Endothelial cell of umbilical vein (primary cell): ENCODE results near the gene DAW1. TPM values are rescaled to one million over a fixed set of nuclear protein-coding genes. Genes with fewer than 3 reads are reported as not detected.

Experiments used
- BruUV-seq: library from RNA; stranded (reverse); fragments of 400-500 nt; replicated peaks from 2 replicates; lab custom pipeline; 2021; lab: Mats Ljungman, UMichigan
- CTCF ChIA-PET: fragments of 300-600, 350-600 bp; sonication (Branson Sonifier 250); formaldehyde crosslinking; loops from one replicate; lab custom pipeline; 2021; ENCODE audit warnings: antibody characterized with exemption, inconsistent platforms; lab: Charles Lee
- POLR2A ChIA-PET: fragments of 300-600, 350-600 bp; sonication (Branson Sonifier 250); formaldehyde crosslinking; loops from one replicate; lab custom pipeline; 2021; ENCODE audit warnings: antibody characterized with exemption, inconsistent platforms; lab: Charles Lee
- DNase-seq: peaks from one replicate; pipeline ENCODE4 v3.0.0-alpha.2; 2011; ENCODE audit warnings: low read depth, low spot score
- FAIRE-seq: peaks from 2 replicates; lab custom pipeline; 2011; peaks lifted over from hg19 to GRCh38; lab: Jason Lieb, UNC
- H2AFZ ChIP-seq: 2 replicates; pipeline ENCODE4 v1.6.0; 2012; ENCODE audit warnings: low read depth, low read length, control low read depth, inconsistent platforms
- H3K27ac ChIP-seq: 2 replicates; pipeline ENCODE4 v1.5.1; 2011; ENCODE audit warnings: low read depth, mild to moderate bottlenecking, control low read depth, low read length, moderate library complexity; ENCODE audit not compliant: insufficient read depth
- H3K27me3 ChIP-seq, 2 experiments: 2 replicates each; pipeline versions ENCODE4 v1.6.0 to v1.6.1; 2011; ENCODE audit warnings: low read length in 2 of 2, mixed read lengths in 1 of 2; ENCODE audit not compliant: control insufficient read depth in 2 of 2, insufficient read depth in 2 of 2
- H3K36me3 ChIP-seq, 2 experiments: 2 replicates in 1 of 2; 3 replicates in 1 of 2; pipeline ENCODE4 v1.5.1; 2011; ENCODE audit warnings: low read length in 2 of 2, mild to moderate bottlenecking in 1 of 2, moderate library complexity in 1 of 2; ENCODE audit not compliant: control insufficient read depth in 2 of 2, insufficient read depth in 2 of 2; ENCODE audit errors: extremely low read depth in 1 of 2
- H3K4me1 ChIP-seq: 3 replicates; pipeline ENCODE4 v1.5.1; 2011; ENCODE audit warnings: mild to moderate bottlenecking, low read length; ENCODE audit not compliant: control insufficient read depth, insufficient read depth; ENCODE audit errors: extremely low read depth
- H3K4me2 ChIP-seq: 2 replicates; pipeline ENCODE4 v1.6.1; 2011; ENCODE audit warnings: low read length, control low read depth, mixed read lengths; ENCODE audit not compliant: insufficient read depth
- H3K4me3 ChIP-seq, 3 experiments: fragments of 200-600 bp in 1 of 3; sonication (generic), shearing (Covaris generic) in 1 of 3; replicated peaks in 1 of 3; 2 replicates each; pipeline ENCODE4 v1.5.1; 2011 to 2016; ENCODE audit warnings: control low read depth in 3 of 3, low read length in 3 of 3, mild to moderate bottlenecking in 2 of 3, inconsistent platforms in 1 of 3, low read depth in 1 of 3, moderate library complexity in 1 of 3; ENCODE audit not compliant: insufficient read depth in 1 of 3
- H3K79me2 ChIP-seq: 2 replicates; pipeline ENCODE4 v1.6.0; 2012; ENCODE audit warnings: low read length, inconsistent platforms; ENCODE audit not compliant: control insufficient read depth, insufficient read depth
- H3K9ac ChIP-seq: replicated peaks from 2 replicates; pipeline ENCODE3; 2011; ENCODE audit warnings: low read length, control low read depth; ENCODE audit not compliant: insufficient read depth; ENCODE audit errors: extremely low read depth
- H3K9me1 ChIP-seq: replicated peaks from 3 replicates; pipeline ENCODE4 v1.6.0; 2011; ENCODE audit warnings: mild to moderate bottlenecking, low read length; ENCODE audit not compliant: control insufficient read depth, insufficient read depth; ENCODE audit errors: extremely low read depth
- H3K9me3 ChIP-seq: replicated peaks from 2 replicates; pipeline ENCODE4 v1.5.1; 2012; ENCODE audit warnings: low read length, inconsistent platforms; ENCODE audit not compliant: control insufficient read depth, insufficient read depth
- H4K20me1 ChIP-seq: replicated peaks from 2 replicates; pipeline ENCODE3; 2011; ENCODE audit warnings: mild to moderate bottlenecking, low read length; ENCODE audit not compliant: control insufficient read depth, insufficient read depth; ENCODE audit errors: extremely low read depth
- EZH2 ChIP-seq: IDR thresholded peaks from 2 replicates; pipeline ENCODE4 v1.6.1; 2012; ENCODE audit warnings: borderline replicate concordance, low read depth, mild to moderate bottlenecking, moderate library complexity, low read length, inconsistent platforms; ENCODE audit not compliant: severe bottlenecking
- FOS ChIP-seq: IDR thresholded peaks from 2 replicates; pipeline ENCODE4 v1.6.1; 2011; ENCODE audit warnings: mild to moderate bottlenecking, low read length, moderate library complexity, borderline replicate concordance; ENCODE audit not compliant: insufficient read depth
- GATA2 ChIP-seq: IDR thresholded peaks from 2 replicates; pipeline ENCODE4 v1.7.0; 2011; ENCODE audit warnings: low read depth, mild to moderate bottlenecking, moderate library complexity, mixed read lengths, low read length; ENCODE audit not compliant: insufficient read length, insufficient read depth
- JUN ChIP-seq: IDR thresholded peaks from 2 replicates; pipeline ENCODE4 v1.6.1; 2011; ENCODE audit warnings: borderline replicate concordance, low read depth; ENCODE audit not compliant: insufficient read length, insufficient read depth
- MYC ChIP-seq: IDR thresholded peaks from one replicate; pipeline ENCODE4 v1.6.1; 2011; ENCODE audit warnings: mild to moderate bottlenecking, low read depth, low read length
- POLR2A ChIP-seq: IDR thresholded peaks from 2 replicates; pipeline ENCODE4 v1.6.1; 2012; ENCODE audit warnings: low read depth, mild to moderate bottlenecking, control low read depth, low read length
- POLR2AphosphoS5 ChIP-seq: IDR thresholded peaks from 2 replicates; pipeline ENCODE4 v1.6.1; 2012; ENCODE audit warnings: low read depth, mild to moderate bottlenecking, control low read depth, low read length, moderate library complexity; ENCODE audit not compliant: insufficient read depth
- dilution Hi-C: fragments of 300-500 bp; cut with MboI; formaldehyde crosslinking; loops from one replicate; pipeline ENCODE4 v1.15.0; 2019; ENCODE audit warnings: low sequenced_read_pairs; ENCODE audit not compliant: extremely low pct_ligation_motif_present
- intact Hi-C: fragments of 100-400 bp; cut with micrococcal nuclease; formaldehyde crosslinking; loops from one replicate; pipeline ENCODE4 v1.10.0; 2022
- polyA plus RNA-seq, 4 experiments: library from polyadenylated mRNA; depleted of rRNA in 3 of 4; stranded (reverse) in 3 of 4; unstranded in 1 of 4; fragments of >200 nt; gene quantifications; 2 replicates each; pipeline versions ENCODE4 v1.2.1 to v1.2.3, GENCODE V29; 2011 to 2012; ENCODE audit warnings: missing spikeins in 1 of 4
- total RNA-seq: library from RNA; stranded (reverse); gene quantifications from 2 replicates; pipeline ENCODE4 v1.2.3, GENCODE V29; 2021
- TF ChIP-seq, protein P1 (sequence below), 2 donors: IDR thresholded peaks; 1 replicate in 1 of 2; 2 replicates in 1 of 2; pipeline ENCODE4 v1.5.1; 2011; ENCODE audit warnings: low read length in 2 of 2, mild to moderate bottlenecking in 2 of 2, moderate library complexity in 2 of 2, control low read depth in 1 of 2, inconsistent platforms in 1 of 2, low read depth in 1 of 2; ENCODE audit not compliant: insufficient read depth in 1 of 2; ENCODE audit errors: extremely low read depth in 1 of 2
- TF ChIP-seq, protein P2 (sequence below): IDR thresholded peaks from 2 replicates; pipeline ENCODE4 v1.6.1; 2011; ENCODE audit not compliant: insufficient read depth, insufficient read length

The DAW1 gene
- total and polyA plus RNA-seq, 2 donors (not counting 3 experiments of a cell fraction or from before 2014, with no cell fraction given) = 1.2 to 2.0 TPM

DNA sequence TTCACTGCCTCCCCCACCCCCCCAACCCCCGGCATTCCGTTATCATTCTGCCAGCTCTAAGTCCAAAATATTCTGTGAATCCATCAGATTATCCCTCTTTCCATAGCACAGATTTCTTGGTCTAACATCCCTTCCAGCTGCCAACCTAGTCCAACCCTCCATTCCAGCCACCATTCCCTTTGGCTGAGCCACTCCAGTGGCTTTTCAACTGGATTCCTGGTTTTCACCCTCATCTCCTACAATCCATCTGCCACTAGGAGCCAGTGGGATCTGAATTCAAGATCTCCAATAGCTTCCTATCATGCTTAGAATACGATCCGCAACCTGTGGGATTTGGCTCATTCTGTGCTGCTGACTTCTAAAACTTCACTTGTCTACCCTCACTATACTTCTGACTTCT, 1.2 kb downstream of the DAW1 start:
- dilution Hi-C loops (no loop called here), intact Hi-C loops (no loop called here)
- Histone ChIP-seq H3K4me2 (no peak overlapping the region), H3K4me1 (peaks cover 33% of the 10 kb centered on the region), H4K20me1 (no peaks in the 10 kb centered on the region), H3K79me2 (no peaks in the 10 kb centered on the region), H3K9me1 (no peaks in the 10 kb centered on the region), H3K9me3 (no peaks in the 10 kb centered on the region), H3K27ac (no peak overlapping the region), H3K9ac (no peak overlapping the region), H3K27me3 (no peaks in the 10 kb centered on the region), H3K4me3 (no peak overlapping the region), H3K36me3 (no peaks in the 10 kb centered on the region), H2AFZ (no peak overlapping the region)
- TF ChIP-seq GATA2 (no peak), FOS (no peak), EZH2 (no peak)
- CTCF ChIA-PET = interaction anchor here (0.7 to 5.2 kb wide), 5 partner anchors 11 to 1930 kb away, joined by 3 to 67 read pairs (median 7); no protein-coding TSS in a partner anchor
- DNase-seq = no peak
- no TSS peak for BruUV-seq
- FAIRE-seq = no peak
- POLR2A ChIA-PET = interaction anchor here (0.7 to 1.1 kb wide), 3 partner anchors 10 to 539 kb away, joined by 3 to 7 read pairs (median 4); no protein-coding TSS in a partner anchor

DNA sequence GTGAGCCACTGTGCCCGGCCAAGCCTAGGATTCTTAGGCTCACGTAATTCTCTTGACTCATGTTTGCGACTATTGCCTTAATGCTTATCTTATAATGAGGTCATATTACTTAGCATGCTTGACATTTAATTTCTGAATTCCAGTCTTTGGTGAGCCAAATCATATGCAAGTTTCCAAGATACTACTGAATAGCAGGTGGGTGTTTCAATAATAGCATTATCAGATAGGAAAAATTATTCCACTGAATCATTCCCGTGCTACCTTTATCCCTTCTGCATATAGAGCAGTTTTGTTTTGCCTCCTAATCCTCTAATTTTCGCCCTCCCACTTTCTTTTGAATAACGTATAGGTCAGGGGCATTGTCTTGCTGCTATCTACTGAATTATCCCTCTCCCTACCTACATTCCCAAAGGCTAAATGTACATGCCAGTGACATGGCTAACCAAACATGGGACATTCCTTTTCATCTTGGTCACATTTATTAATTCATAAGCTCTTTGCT, 4.9 kb downstream of the DAW1 start:
- Histone ChIP-seq H3K36me3 (no peaks in the 10 kb centered on the region), H3K9me3 (no peaks in the 10 kb centered on the region), H4K20me1 (no peaks in the 10 kb centered on the region), H3K4me3 (no peak overlapping the region), H3K4me1 (peaks cover 3% of the 10 kb centered on the region), H3K79me2 (no peaks in the 10 kb centered on the region), H2AFZ (no peak overlapping the region), H3K9ac (no peak overlapping the region), H3K27ac (no peak overlapping the region), H3K27me3 (no peaks in the 10 kb centered on the region), H3K9me1 (no peaks in the 10 kb centered on the region), H3K4me2 (no peak overlapping the region)
- intact Hi-C loops (no loop called here), dilution Hi-C loops (no loop called here)
- FAIRE-seq (no peak), DNase-seq (no peak)
- ChIA-PET POLR2A (no interaction called here), CTCF (interaction anchor here (1.0 to 5.1 kb wide), 3 partner anchors 14 to 102 kb away, joined by 3 to 34 read pairs (median 30); no protein-coding TSS in a partner anchor)
- BruUV-seq = TSS peak; percentile 36
- TF ChIP-seq EZH2 = no peak
- no peak for TF ChIP-seq FOS
- TF ChIP-seq MYC = no peak
- TF ChIP-seq, protein P1, sequence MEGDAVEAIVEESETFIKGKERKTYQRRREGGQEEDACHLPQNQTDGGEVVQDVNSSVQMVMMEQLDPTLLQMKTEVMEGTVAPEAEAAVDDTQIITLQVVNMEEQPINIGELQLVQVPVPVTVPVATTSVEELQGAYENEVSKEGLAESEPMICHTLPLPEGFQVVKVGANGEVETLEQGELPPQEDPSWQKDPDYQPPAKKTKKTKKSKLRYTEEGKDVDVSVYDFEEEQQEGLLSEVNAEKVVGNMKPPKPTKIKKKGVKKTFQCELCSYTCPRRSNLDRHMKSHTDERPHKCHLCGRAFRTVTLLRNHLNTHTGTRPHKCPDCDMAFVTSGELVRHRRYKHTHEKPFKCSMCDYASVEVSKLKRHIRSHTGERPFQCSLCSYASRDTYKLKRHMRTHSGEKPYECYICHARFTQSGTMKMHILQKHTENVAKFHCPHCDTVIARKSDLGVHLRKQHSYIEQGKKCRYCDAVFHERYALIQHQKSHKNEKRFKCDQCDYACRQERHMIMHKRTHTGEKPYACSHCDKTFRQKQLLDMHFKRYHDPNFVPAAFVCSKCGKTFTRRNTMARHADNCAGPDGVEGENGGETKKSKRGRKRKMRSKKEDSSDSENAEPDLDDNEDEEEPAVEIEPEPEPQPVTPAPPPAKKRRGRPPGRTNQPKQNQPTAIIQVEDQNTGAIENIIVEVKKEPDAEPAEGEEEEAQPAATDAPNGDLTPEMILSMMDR (IDR thresholded peaks at IDR 0.05; ENCODE audit: extremely low read depth in 1 of 2, insufficient read depth in 1 of 2, low read depth in 1 of 2, low read length in 2 of 2) = no peak
- TF ChIP-seq POLR2A = no peak
- no peak for TF ChIP-seq JUN
- TF ChIP-seq, protein P2, sequence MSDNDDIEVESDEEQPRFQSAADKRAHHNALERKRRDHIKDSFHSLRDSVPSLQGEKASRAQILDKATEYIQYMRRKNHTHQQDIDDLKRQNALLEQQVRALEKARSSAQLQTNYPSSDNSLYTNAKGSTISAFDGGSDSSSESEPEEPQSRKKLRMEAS = no peak
- no peak for TF ChIP-seq POLR2AphosphoS5
